DND-41 (cell line): ENCODE measurements around the gene NTN5.

Experiments used
- ATAC-seq: fragments of 200-7000 bp; cut with Tn5 transposase; 3 replicates; pipeline ENCODE4 v1.9.1; 2021; ENCODE audit warnings: low read depth; ENCODE audit not compliant: insufficient read depth
- DNase-seq: peaks from one replicate; pipeline ENCODE4 v3.0.0-alpha.2; 2020
- H2AFZ ChIP-seq: 2 replicates; pipeline ENCODE4 v1.6.0; 2012; ENCODE audit warnings: low read depth, low read length
- H3K27ac ChIP-seq: 2 replicates; pipeline ENCODE4 v1.5.1; 2012; ENCODE audit warnings: low read length, inconsistent platforms
- H3K27me3 ChIP-seq: fragments of 200-600 bp; sonication (generic); 2 replicates; pipeline ENCODE4 v1.6.0; 2012; ENCODE audit warnings: low read length, mild to moderate bottlenecking, inconsistent platforms; ENCODE audit not compliant: insufficient read depth, poor library complexity
- H3K36me3 ChIP-seq: 2 replicates; pipeline ENCODE4 v1.5.1; 2012; ENCODE audit warnings: low read length, inconsistent platforms; ENCODE audit not compliant: insufficient read depth
- H3K4me1 ChIP-seq: 2 replicates; pipeline ENCODE4 v1.5.1; 2012; ENCODE audit warnings: mild to moderate bottlenecking, low read length; ENCODE audit not compliant: insufficient read depth
- H3K4me2 ChIP-seq: 2 replicates; pipeline ENCODE4 v1.6.0; 2012; ENCODE audit warnings: mild to moderate bottlenecking, moderate library complexity, low read length, inconsistent platforms; ENCODE audit not compliant: insufficient read depth
- H3K4me3 ChIP-seq, 2 experiments: fragments of 200-600 bp in 1 of 2; shearing (Covaris generic) in 1 of 2; 2 replicates each; pipeline ENCODE4 v1.5.1; 2012 to 2016; ENCODE audit warnings: inconsistent platforms in 2 of 2, low read length in 2 of 2, mild to moderate bottlenecking in 2 of 2, low read depth in 1 of 2, moderate library complexity in 1 of 2
- H3K79me2 ChIP-seq: 2 replicates; pipeline ENCODE4 v1.6.0; 2012; ENCODE audit warnings: low read length, inconsistent platforms; ENCODE audit not compliant: insufficient read depth
- H3K9ac ChIP-seq: 2 replicates; pipeline ENCODE4 v1.6.0; 2012; ENCODE audit warnings: low read depth, mild to moderate bottlenecking, inconsistent platforms, low read length, moderate library complexity
- H3K9me3 ChIP-seq: 2 replicates; pipeline ENCODE4 v1.5.1; 2012; ENCODE audit warnings: low read length, moderate library complexity, mild to moderate bottlenecking, inconsistent platforms; ENCODE audit not compliant: insufficient read depth, severe bottlenecking
- H4K20me1 ChIP-seq: 2 replicates; pipeline ENCODE4 v1.6.0; 2012; ENCODE audit warnings: low read length; ENCODE audit not compliant: insufficient read depth
- EZH2 ChIP-seq: IDR thresholded peaks from 3 replicates; pipeline ENCODE4 v1.6.1; 2012; ENCODE audit warnings: borderline replicate concordance, low read depth, mild to moderate bottlenecking, moderate library complexity, low read length, inconsistent platforms; ENCODE audit not compliant: severe bottlenecking
- TF ChIP-seq, protein P1 (sequence below): IDR thresholded peaks from 2 replicates; pipeline ENCODE4 v1.5.1; 2012; ENCODE audit warnings: borderline replicate concordance, low read length, moderate library complexity, mild to moderate bottlenecking; ENCODE audit not compliant: poor library complexity, severe bottlenecking; ENCODE audit errors: extremely low read depth

NTN5 gene

DNA sequence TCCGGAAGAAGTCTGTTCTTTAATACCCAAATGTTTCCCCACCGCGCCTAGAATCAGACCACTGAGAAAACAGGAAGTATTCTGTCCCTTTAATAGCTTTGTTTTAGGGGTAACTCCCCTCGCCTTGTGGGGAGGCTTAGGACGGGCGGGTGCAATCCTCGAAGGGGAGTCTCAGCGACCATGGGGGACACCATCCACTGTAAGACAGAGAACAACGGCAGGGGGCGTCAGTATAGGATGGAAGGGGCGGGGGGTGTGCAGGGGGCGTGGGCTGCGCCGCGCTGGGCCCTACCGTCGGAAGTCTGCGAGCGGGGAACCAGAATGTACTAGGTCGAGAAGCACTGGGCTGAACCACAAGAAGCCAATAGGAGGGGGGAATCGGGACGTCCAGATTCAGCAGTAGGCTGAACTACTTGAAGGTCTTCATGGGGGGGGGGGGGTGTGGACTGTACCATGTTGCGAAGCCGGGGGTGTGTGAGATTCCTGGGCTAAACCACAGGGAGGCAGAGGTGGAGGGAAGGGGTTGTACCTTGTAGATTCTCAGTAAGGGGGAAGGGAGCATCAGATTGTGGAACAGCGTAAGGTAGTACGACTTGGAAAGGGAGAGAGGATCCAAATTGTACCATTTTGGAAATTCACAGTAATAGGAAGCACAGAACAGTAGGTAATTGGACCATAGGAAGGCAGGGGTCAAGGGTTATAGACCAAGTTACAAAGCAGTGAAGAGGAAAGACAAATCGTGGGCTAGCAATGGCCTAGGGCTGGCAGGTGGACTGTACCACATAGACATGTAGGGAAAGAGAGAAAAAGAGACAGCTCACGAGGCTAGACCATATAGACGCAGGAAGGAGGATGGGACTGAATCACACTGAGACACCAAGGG lies 34.6 kb downstream of the NTN5 start:
- Histone ChIP-seq H3K4me2 (peak overlapping the region; percentile 85), H3K36me3 (peaks cover 2% of the 10 kb centered on the region; the same call in 1 of the 2 replicates), H3K27ac (peak overlapping the region; percentile 97), H2AFZ (peak overlapping the region; percentile 82), H3K4me1 (peaks cover 47% of the 10 kb centered on the region), H3K79me2 (peaks cover 18% of the 10 kb centered on the region), H3K27me3 (no peaks in the 10 kb centered on the region), H3K9me3 (no peaks in the 10 kb centered on the region), H3K4me3 (peak overlapping the region; percentile 23 to 59; a peak in 3 of 4 replicates), H4K20me1 (peaks cover 7% of the 10 kb centered on the region; the same call in 1 of the 2 replicates), H3K9ac (peak overlapping the region; percentile 76)
- DNase-seq, result peak; percentile 92
- TF ChIP-seq, protein P1, sequence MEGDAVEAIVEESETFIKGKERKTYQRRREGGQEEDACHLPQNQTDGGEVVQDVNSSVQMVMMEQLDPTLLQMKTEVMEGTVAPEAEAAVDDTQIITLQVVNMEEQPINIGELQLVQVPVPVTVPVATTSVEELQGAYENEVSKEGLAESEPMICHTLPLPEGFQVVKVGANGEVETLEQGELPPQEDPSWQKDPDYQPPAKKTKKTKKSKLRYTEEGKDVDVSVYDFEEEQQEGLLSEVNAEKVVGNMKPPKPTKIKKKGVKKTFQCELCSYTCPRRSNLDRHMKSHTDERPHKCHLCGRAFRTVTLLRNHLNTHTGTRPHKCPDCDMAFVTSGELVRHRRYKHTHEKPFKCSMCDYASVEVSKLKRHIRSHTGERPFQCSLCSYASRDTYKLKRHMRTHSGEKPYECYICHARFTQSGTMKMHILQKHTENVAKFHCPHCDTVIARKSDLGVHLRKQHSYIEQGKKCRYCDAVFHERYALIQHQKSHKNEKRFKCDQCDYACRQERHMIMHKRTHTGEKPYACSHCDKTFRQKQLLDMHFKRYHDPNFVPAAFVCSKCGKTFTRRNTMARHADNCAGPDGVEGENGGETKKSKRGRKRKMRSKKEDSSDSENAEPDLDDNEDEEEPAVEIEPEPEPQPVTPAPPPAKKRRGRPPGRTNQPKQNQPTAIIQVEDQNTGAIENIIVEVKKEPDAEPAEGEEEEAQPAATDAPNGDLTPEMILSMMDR, result peak; percentile 54
- TF ChIP-seq EZH2, result no peak
- peak; percentile 42 for ATAC-seq

- H3K9me3 ChIP-seq, result no peaks in the 10 kb centered on the region
- no peaks in the 10 kb centered on the region for H3K27me3 ChIP-seq
- peak overlapping the region; percentile 97 for H3K27ac ChIP-seq
- TF ChIP-seq EZH2, result no peak
- TF ChIP-seq, protein P1, result no peak
- peaks cover 9% of the 10 kb centered on the region for H3K36me3 ChIP-seq
- H3K9ac ChIP-seq, result peak overlapping the region; percentile 76
- H4K20me1 ChIP-seq, result peaks cover 7% of the 10 kb centered on the region; the same call in 1 of the 2 replicates
- ATAC-seq (peak; percentile 84), DNase-seq (peak; percentile 100)
- H3K4me1 ChIP-seq, result peaks cover 54% of the 10 kb centered on the region
- H3K4me2 ChIP-seq, result peak overlapping the region; percentile 85
- H3K4me3 ChIP-seq, result peak overlapping the region; percentile 23 to 87; a peak in 3 of 4 replicates
- H3K79me2 ChIP-seq, result peaks cover 18% of the 10 kb centered on the region
- peak overlapping the region; percentile 82 for H2AFZ ChIP-seq
These were observed 35.3 kb downstream of the NTN5 start for GRCh38 chr19:48637449-48637947.

DNA sequence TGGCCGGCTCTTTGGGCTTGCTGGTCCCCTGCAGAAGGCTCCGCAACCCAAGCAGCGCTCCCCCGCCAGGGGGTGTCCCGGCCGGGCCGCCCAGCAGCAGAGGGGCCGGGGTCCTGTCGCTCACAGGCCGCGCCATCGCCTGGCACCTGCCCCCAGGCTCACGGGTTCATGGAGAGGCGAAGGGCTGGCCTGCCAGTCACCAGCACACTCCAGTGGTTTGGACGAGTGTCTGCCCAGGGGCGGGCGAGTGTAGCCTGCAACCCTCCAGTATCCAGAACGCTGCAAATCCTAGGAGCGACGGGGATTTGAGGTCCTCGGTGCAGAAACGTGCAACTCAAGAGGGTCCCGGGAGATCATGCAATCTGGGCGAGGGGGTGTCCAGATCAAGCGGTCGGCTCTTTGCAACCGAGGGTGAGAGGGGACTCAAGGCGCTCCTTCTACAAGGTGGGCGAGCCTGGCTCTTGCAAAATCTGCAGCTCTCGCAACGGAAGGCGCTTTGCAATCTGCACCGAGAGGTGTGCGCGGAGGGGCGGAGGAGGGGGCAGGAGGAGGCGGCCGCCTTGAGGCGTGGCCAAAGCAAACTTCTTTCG lies 35.9 kb downstream of the NTN5 start, which contains the start of gene DBP:
DBP (minus strand) TSS at position 521 of the 590 bp plus-strand sequence; CDS start at position 136, 385 bp downstream.
- Histone ChIP-seq H3K4me2 (peak within 1 kb of the TSS; percentile 85), H3K36me3 (peaks cover 11% of the 10 kb centered on the region), H3K9me3 (no peaks in the 10 kb centered on the region), H3K27ac (peak within 1 kb of the TSS; percentile 97), H3K4me1 (peaks cover 54% of the 10 kb centered on the region), H3K9ac (peak within 1 kb of the TSS; percentile 93), H2AFZ (peak within 1 kb of the TSS; percentile 82), H3K27me3 (no peaks in the 10 kb centered on the region), H3K4me3 (peak within 1 kb of the TSS; percentile 75 to 87), H4K20me1 (peaks cover 7% of the 10 kb centered on the region; the same call in 1 of the 2 replicates), H3K79me2 (peaks cover 18% of the 10 kb centered on the region)
- TF ChIP-seq EZH2, result no peak
- TF ChIP-seq, protein P1, result peak; percentile 32
- DNase-seq (no peak), ATAC-seq (peak; percentile 0; the same call in 2 of the 3 replicates)
